A549 (cell line): ENCODE data around the gene DENND10.

Experiments used
- CBX2 ChIP-seq: fragments of 200-600 bp; sonication (generic); IDR thresholded peaks from 2 replicates; pipeline ENCODE4 v1.6.1; 2016; ENCODE audit warnings: low read depth, mild to moderate bottlenecking, borderline replicate concordance
- CEBPB ChIP-seq, 2 experiments: fragments of >200 bp in 1 of 2; sonication (Bioruptor Twin) in 1 of 2; formaldehyde crosslinking in 1 of 2; IDR thresholded peaks; 2 replicates each; pipeline ENCODE4 v1.6.1; 2012 to 2016
- CHD4 ChIP-seq: fragments of 200-600 bp; sonication (generic); IDR thresholded peaks from 2 replicates; pipeline ENCODE4 v1.6.1; 2016; ENCODE audit warnings: antibody characterized with exemption, mild to moderate bottlenecking, borderline replicate concordance
- EP300 ChIP-seq, 2 experiments: fragments of >200 bp; sonication (Bioruptor Twin); formaldehyde crosslinking; IDR thresholded peaks; 2 replicates in 1 of 2; 3 replicates in 1 of 2; pipeline ENCODE4 v1.6.1; 2016 to 2017
- HDAC2 ChIP-seq: fragments of 200-600 bp; sonication (generic); IDR thresholded peaks from 2 replicates; pipeline ENCODE4 v1.6.1; 2016
- POLR2A ChIP-seq: IDR thresholded peaks from 2 replicates; pipeline ENCODE4 v1.6.1; 2012; ENCODE audit warnings: mild to moderate bottlenecking, low read length
- RAD21 ChIP-seq, 2 experiments: fragments of >200 bp in 1 of 2; sonication (Bioruptor Twin) in 1 of 2; formaldehyde crosslinking in 1 of 2; IDR thresholded peaks in 1 of 2; conservative IDR thresholded peaks in 1 of 2; 2 replicates in 1 of 2; 3 replicates in 1 of 2; pipeline ENCODE4 v1.6.1; 2012 to 2018; ENCODE audit warnings: inconsistent platforms in 1 of 2
- RFX5 ChIP-seq: fragments of 450-650 bp; IDR thresholded peaks from 2 replicates; pipeline ENCODE4 v1.7.1; 2014; ENCODE audit warnings: antibody characterized with exemption, mild to moderate bottlenecking, moderate library complexity
- TP53 ChIP-seq: fragments of 250-450 bp; sonication (Bioruptor Pico); IDR thresholded peaks from 2 replicates; pipeline ENCODE4 v1.5.0; 2021; ENCODE audit warnings: mild to moderate bottlenecking, moderate library complexity
- USF2 ChIP-seq: fragments of 450-650 bp; IDR thresholded peaks from 2 replicates; pipeline ENCODE4 v1.6.1; 2014; ENCODE audit warnings: antibody characterized with exemption
- TF ChIP-seq, protein P1 (sequence below): fragments of >200 bp; sonication (Bioruptor Twin); formaldehyde crosslinking; IDR thresholded peaks from 3 replicates; pipeline ENCODE4 v1.5.1; 2016

- TF ChIP-seq, protein P1, sequence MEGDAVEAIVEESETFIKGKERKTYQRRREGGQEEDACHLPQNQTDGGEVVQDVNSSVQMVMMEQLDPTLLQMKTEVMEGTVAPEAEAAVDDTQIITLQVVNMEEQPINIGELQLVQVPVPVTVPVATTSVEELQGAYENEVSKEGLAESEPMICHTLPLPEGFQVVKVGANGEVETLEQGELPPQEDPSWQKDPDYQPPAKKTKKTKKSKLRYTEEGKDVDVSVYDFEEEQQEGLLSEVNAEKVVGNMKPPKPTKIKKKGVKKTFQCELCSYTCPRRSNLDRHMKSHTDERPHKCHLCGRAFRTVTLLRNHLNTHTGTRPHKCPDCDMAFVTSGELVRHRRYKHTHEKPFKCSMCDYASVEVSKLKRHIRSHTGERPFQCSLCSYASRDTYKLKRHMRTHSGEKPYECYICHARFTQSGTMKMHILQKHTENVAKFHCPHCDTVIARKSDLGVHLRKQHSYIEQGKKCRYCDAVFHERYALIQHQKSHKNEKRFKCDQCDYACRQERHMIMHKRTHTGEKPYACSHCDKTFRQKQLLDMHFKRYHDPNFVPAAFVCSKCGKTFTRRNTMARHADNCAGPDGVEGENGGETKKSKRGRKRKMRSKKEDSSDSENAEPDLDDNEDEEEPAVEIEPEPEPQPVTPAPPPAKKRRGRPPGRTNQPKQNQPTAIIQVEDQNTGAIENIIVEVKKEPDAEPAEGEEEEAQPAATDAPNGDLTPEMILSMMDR = no peak
- no peak for TF ChIP-seq USF2
- TF ChIP-seq RFX5 = no peak
- no peak for TF ChIP-seq EP300 (IDR thresholded peaks at IDR 0.05)
- TF ChIP-seq POLR2A = no peak
- TF ChIP-seq TP53 (CRISPR knock-in tag) = no peak
- TF ChIP-seq CHD4 = no peak
- no peak for TF ChIP-seq RAD21 (conservative IDR thresholded peaks at IDR 0.05 in 1 of 2, IDR thresholded peaks at IDR 0.05 in 1 of 2)
- TF ChIP-seq HDAC2 = no peak
- TF ChIP-seq CBX2 = no peak
- no peak for TF ChIP-seq CEBPB (IDR thresholded peaks at IDR 0.05)
Measured at GRCh38 chr10:119153041-119153440, 49.1 kb downstream of the DENND10 start.
